Liver (tissue), 9 donors: ENCODE results near the gene SETBP1. TPM values are rescaled to one million over a fixed set of nuclear protein-coding genes. Genes with fewer than 3 reads are reported as not detected.

Source experiments
- DNase-seq: peaks from one replicate; pipeline ENCODE4 v3.0.0-alpha.2; 2017; ENCODE audit warnings: low spot score
- H3K27ac ChIP-seq, 2 donors: one replicate each; pipeline ENCODE4 v1.7.0; 2013; ENCODE audit warnings: inconsistent platforms in 2 of 2, low read length in 2 of 2, control low read depth in 1 of 2, low read depth in 1 of 2, mild to moderate bottlenecking in 1 of 2
- H3K27me3 ChIP-seq, 4 donors: one replicate each; pipeline versions ENCODE4 v1.6.1 to v1.7.0; 2013; ENCODE audit warnings: low read length in 3 of 4, inconsistent platforms in 1 of 4, mild to moderate bottlenecking in 1 of 4, moderate library complexity in 1 of 4; ENCODE audit not compliant: control insufficient read depth in 4 of 4, insufficient read depth in 4 of 4
- H3K36me3 ChIP-seq, 4 donors: one replicate each; pipeline versions ENCODE4 v1.6.1 to v1.7.0; 2013; ENCODE audit warnings: low read length in 3 of 4, mild to moderate bottlenecking in 3 of 4, low read depth in 1 of 4, moderate library complexity in 1 of 4; ENCODE audit not compliant: control insufficient read depth in 4 of 4, insufficient read depth in 3 of 4
- H3K4me1 ChIP-seq, 4 donors: one replicate each; pipeline versions ENCODE4 v1.6.1 to v1.7.0; 2013; ENCODE audit warnings: low read length in 3 of 4, mild to moderate bottlenecking in 3 of 4, moderate library complexity in 1 of 4; ENCODE audit not compliant: control insufficient read depth in 4 of 4, insufficient read depth in 4 of 4
- H3K4me3 ChIP-seq, 3 donors: one replicate each; pipeline versions ENCODE4 v1.6.1 to v1.7.0; 2013; ENCODE audit warnings: low read length in 3 of 3, control low read depth in 1 of 3, low read depth in 1 of 3, mild to moderate bottlenecking in 1 of 3
- H3K9ac ChIP-seq, 2 donors: one replicate each; pipeline ENCODE4 v1.7.0; 2013; ENCODE audit warnings: low read length in 2 of 2, mild to moderate bottlenecking in 2 of 2, moderate library complexity in 2 of 2, control low read depth in 1 of 2, low read depth in 1 of 2
- H3K9me3 ChIP-seq, 4 donors: one replicate each; pipeline versions ENCODE4 v1.6.1 to v1.7.0; 2013; ENCODE audit warnings: low read length in 3 of 4; ENCODE audit not compliant: control insufficient read depth in 4 of 4
- ATF3 ChIP-seq: IDR thresholded peaks from 2 replicates; pipeline ENCODE4 v1.6.1; 2016; ENCODE audit warnings: antibody characterized with exemption
- CTCF ChIP-seq: fragments of 150-350 bp; IDR thresholded peaks from 2 replicates; pipeline ENCODE4 v1.5.1; 2017; ENCODE audit warnings: improper control_type of control experiment, low read depth, low read length; ENCODE audit not compliant: missing input control
- EGR1 ChIP-seq, 2 donors: IDR thresholded peaks; 2 replicates each; pipeline ENCODE4 v1.6.1; 2016 to 2018; ENCODE audit warnings: antibody characterized with exemption in 2 of 2, low read depth in 2 of 2
- FOXA1 ChIP-seq: IDR thresholded peaks from 2 replicates; pipeline ENCODE4 v1.6.1; 2016; ENCODE audit warnings: antibody characterized with exemption
- FOXA2 ChIP-seq: IDR thresholded peaks from 2 replicates; pipeline ENCODE4 v1.6.1; 2016; ENCODE audit warnings: antibody characterized with exemption
- GABPA ChIP-seq, 2 donors: IDR thresholded peaks in 1 of 2; conservative IDR thresholded peaks in 1 of 2; 2 replicates each; pipeline ENCODE4 v1.6.1; 2016; ENCODE audit warnings: antibody characterized with exemption in 2 of 2, mild to moderate bottlenecking in 1 of 2, moderate library complexity in 1 of 2
- HNF4A ChIP-seq, 2 donors: conservative IDR thresholded peaks; 2 replicates each; pipeline ENCODE4 v1.6.1; 2016; ENCODE audit warnings: antibody characterized with exemption in 2 of 2, mild to moderate bottlenecking in 2 of 2
- HNF4G ChIP-seq: IDR thresholded peaks from 2 replicates; pipeline ENCODE4 v1.6.1; 2016; ENCODE audit warnings: antibody characterized with exemption
- JUND ChIP-seq, 2 donors: IDR thresholded peaks; 2 replicates each; pipeline ENCODE4 v1.6.1; 2016; ENCODE audit warnings: antibody characterized with exemption in 2 of 2
- MAX ChIP-seq: IDR thresholded peaks from 2 replicates; pipeline ENCODE4 v1.6.1; 2016; ENCODE audit warnings: antibody characterized with exemption
- NR2F2 ChIP-seq: IDR thresholded peaks from 2 replicates; pipeline ENCODE4 v1.6.1; 2016; ENCODE audit warnings: antibody characterized with exemption
- RAD21 ChIP-seq, 2 donors: IDR thresholded peaks; 2 replicates each; pipeline ENCODE4 v1.6.1; 2016; ENCODE audit warnings: antibody characterized with exemption in 2 of 2, mild to moderate bottlenecking in 2 of 2
- REST ChIP-seq: IDR thresholded peaks from 2 replicates; pipeline ENCODE4 v1.6.1; 2016; ENCODE audit warnings: antibody characterized with exemption, mild to moderate bottlenecking
- RXRA ChIP-seq, 2 donors: IDR thresholded peaks; 2 replicates each; pipeline ENCODE4 v1.6.1; 2017 to 2018; ENCODE audit warnings: antibody characterized with exemption in 2 of 2, mild to moderate bottlenecking in 1 of 2
- SP1 ChIP-seq: IDR thresholded peaks from 2 replicates; pipeline ENCODE4 v1.6.1; 2018; ENCODE audit warnings: antibody characterized with exemption, mild to moderate bottlenecking
- TAF1 ChIP-seq: conservative IDR thresholded peaks from 2 replicates; pipeline ENCODE4 v1.6.1; 2016; ENCODE audit warnings: antibody characterized with exemption, mild to moderate bottlenecking
- YY1 ChIP-seq: IDR thresholded peaks from 2 replicates; pipeline ENCODE4 v1.6.1; 2016; ENCODE audit warnings: antibody characterized with exemption, mild to moderate bottlenecking
- ZBTB33 ChIP-seq: IDR thresholded peaks from 2 replicates; pipeline ENCODE4 v1.6.1; 2016; ENCODE audit warnings: antibody characterized with exemption
- WGBS: extraction: QIAGEN DNeasy Blood & Tissue Kit; methylation state at CpG from one replicate; pipeline ENCODE4 v1.1.7; 2013; 5-methylcytosine and 5-hydroxymethylcytosine counted together
- polyA plus RNA-seq, 2 donors: library from polyadenylated mRNA; stranded (reverse) in 1 of 2; unstranded in 1 of 2; fragments of 200-250 nt in 1 of 2; fragments of >200 nt in 1 of 2; fragmentation: Nextera tagmentation in 1 of 2; extraction: Ambion mirVana in 1 of 2; gene quantifications; one replicate each; pipeline versions ENCODE4 v1.2.1 to v1.2.3, GENCODE V29; 2013 to 2015
- total RNA-seq, 2 donors: library from RNA; depleted of rRNA; stranded (reverse); fragments of >200 nt; gene quantifications; one replicate each; pipeline ENCODE4 v1.2.3, GENCODE V29; 2014
- donor health status: healthy.
- donor health status: healthy.
- donor health status: healthy.
- donor health status: healthy.
- donor health status: healthy.

Gene SETBP1
- total and polyA plus RNA-seq, 4 donors, result 2.5 to 15.8 (median 4.7) TPM

- no peak for TF ChIP-seq REST
- no peak for TF ChIP-seq FOXA1
- TF ChIP-seq ATF3, result no peak
- no peak for TF ChIP-seq GABPA (IDR thresholded peaks at IDR 0.05 in 1 of 2, conservative IDR thresholded peaks at IDR 0.05 in 1 of 2)
Observed at GRCh38 chr18:44914028-44914427, 233.3 kb downstream of the SETBP1 start (continued).

GRCh38 chr18:44915213-44915612, 234.5 kb downstream of the SETBP1 start:
- H3K27ac ChIP-seq, result no peak overlapping the region
- WGBS, result 95% methylated on average over 2 of the region's 2 CpGs

More at GRCh38 chr18:44915213-44915612, 234.5 kb downstream of the SETBP1 start:
- no peak for DNase-seq
- H3K4me1 ChIP-seq, result peaks cover 19 to 35% (median 23%) of the 10 kb centered on the region in 4 donors
- no peaks in the 10 kb centered on the region for H3K9me3 ChIP-seq
- no peak for TF ChIP-seq MAX
- no peak for TF ChIP-seq EGR1 (IDR thresholded peaks at IDR 0.05; ENCODE audit: low read depth in 2 of 2)
- TF ChIP-seq SP1, result no peak
- TF ChIP-seq CTCF, result no peak
- TF ChIP-seq ATF3, result no peak
- TF ChIP-seq ZBTB33, result no peak
- TF ChIP-seq YY1, result no peak
- no peak for TF ChIP-seq RXRA (IDR thresholded peaks at IDR 0.05)
- no peak for TF ChIP-seq HNF4A (conservative IDR thresholded peaks at IDR 0.05)
- TF ChIP-seq TAF1, result no peak
- no peak for TF ChIP-seq GABPA (IDR thresholded peaks at IDR 0.05 in 1 of 2, conservative IDR thresholded peaks at IDR 0.05 in 1 of 2)
- no peak for TF ChIP-seq HNF4G
- no peak for TF ChIP-seq FOXA2
- TF ChIP-seq JUND (IDR thresholded peaks at IDR 0.05), result no peak
- no peak for TF ChIP-seq NR2F2
- no peak for TF ChIP-seq RAD21 (IDR thresholded peaks at IDR 0.05)
- no peaks in the 10 kb centered on the region for H3K27me3 ChIP-seq
- H3K36me3 ChIP-seq, result no peaks in the 10 kb centered on the region
- H3K9ac ChIP-seq, result no peak overlapping the region
- H3K4me3 ChIP-seq, result no peak overlapping the region
